Measurements from ENCODE around the gene OTUD1. TPM values are rescaled to one million over a fixed set of nuclear protein-coding genes. Genes with fewer than 3 reads are reported as not detected.

The OTUD1 gene
- total RNA-seq, 1 donor from 2014 or later = 13.8 TPM

GRCh38 chr10:23421397-23421796 is 17.5 kb upstream of the OTUD1 start:
- no peak for DNase-seq (ENCODE audit: low spot score)

DNA sequence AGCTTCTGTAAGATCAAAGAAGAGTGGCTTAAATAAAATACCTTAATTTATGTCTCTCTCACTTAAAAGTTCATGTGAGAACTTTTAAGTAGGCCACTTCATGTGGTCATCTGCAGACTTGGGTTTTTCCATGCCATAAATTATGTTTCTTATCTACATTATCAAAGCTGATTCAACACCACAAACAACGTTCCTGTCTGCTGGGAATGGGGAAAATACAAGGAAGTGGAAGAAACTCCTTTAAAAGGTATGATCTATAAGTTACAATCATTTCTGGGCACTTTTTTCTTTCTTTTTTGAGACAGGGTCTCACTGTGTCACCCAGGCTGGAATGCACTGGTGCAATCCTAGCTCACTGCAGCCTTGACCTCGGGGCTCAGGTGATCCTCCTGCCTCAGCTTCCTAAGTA is 16.9 kb upstream of the OTUD1 start:
- no peak for DNase-seq (ENCODE audit: low spot score)

DNA sequence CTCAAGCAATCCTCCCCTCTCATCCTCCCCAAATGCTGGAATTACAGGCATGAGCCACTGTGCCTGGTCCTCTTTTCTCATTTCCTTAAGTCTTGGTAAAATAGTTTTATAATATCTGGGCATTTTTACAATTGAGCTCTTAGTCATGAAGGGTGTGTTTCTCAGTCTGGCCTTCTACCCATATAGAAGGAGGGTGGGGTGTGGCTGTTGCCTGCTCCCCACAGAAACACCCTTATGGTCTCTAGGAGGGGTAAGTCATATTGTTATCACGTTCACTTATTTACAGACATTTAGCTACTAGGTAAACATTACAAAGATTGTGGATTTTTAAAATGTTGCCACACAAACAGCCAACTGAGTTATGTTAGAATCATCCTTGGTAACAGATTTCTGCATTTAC is 6.7 kb upstream of the OTUD1 start:
- no peak for DNase-seq (ENCODE audit: low spot score)

GRCh38 chr10:23432639-23433038 is 6.2 kb upstream of the OTUD1 start:
- DNase-seq (ENCODE audit: low spot score) = no peak

DNA sequence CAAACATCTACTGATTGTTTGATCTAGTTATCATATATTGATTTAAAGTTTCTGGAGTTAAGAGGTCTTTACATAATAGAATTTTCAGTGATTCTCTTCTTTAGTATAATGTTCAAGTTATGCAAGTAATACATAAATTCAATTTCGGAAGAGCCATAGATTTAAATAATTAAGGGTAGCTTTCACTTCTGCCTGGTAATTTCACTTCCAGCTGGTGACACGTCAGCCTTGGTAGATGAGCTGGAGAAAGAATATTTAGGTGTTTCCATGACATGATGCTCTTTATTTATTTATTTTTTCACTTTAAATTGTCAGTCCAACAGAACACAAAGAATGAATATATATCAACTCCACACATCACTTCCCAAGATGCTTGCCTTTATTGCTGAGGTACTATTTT is 5.2 kb upstream of the OTUD1 start:
- no peak for DNase-seq (ENCODE audit: low spot score)

GRCh38 chr10:23435378-23435777 is 3.5 kb upstream of the OTUD1 start:
- no peak for DNase-seq (ENCODE audit: low spot score)

DNA sequence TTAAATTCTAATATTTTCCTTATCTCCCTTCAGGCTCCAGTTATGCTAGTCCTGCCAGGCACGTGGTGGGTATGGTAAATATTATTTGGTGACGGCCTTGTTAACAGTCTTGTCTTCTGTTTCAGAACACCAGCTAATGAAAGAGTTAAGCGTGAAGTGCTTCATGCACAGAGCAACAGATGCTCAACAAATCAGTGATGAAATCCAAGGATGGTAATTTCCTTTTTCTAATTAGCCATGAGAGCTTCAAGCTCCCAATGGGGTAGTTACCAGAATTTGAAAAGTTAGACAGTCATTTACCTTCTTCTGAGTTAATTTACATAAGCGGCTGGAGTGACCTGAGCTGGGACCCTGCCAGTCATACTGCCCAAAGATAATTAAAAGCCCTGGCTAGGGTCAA is 1.9 kb upstream of the OTUD1 start:
- no peak for DNase-seq (ENCODE audit: low spot score)

- no peak for DNase-seq (ENCODE audit: low spot score)
Observed at GRCh38 chr10:23437963-23438546, 820 bp upstream of the OTUD1 start.

DNA sequence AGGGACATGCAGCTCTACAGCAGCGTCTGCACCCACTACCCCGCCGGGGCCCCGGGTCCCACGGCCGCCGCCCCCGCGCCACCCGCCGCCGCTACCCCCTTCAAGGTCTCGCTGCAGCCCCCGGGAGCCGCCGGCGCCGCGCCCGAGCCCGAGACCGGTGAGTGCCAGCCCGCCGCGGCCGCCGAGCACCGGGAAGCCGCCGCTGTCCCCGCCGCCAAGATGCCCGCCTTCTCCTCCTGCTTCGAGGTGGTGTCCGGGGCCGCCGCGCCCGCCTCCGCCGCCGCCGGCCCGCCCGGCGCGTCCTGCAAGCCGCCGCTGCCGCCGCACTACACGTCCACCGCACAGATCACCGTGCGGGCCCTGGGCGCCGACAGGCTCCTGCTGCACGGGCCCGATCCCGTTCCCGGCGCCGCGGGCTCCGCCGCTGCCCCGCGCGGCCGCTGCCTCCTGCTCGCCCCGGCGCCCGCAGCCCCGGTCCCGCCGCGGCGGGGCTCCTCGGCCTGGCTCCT is 631 bp downstream of the OTUD1 start:
- no peak for DNase-seq (ENCODE audit: low spot score)

- DNase-seq (ENCODE audit: low spot score) = peak; percentile 90
Observed at GRCh38 chr10:23439961-23440889, 1.4 kb downstream of the OTUD1 start.

- DNase-seq (ENCODE audit: low spot score) = no peak
Observed at GRCh38 chr10:23441251-23441650, 2.4 kb downstream of the OTUD1 start.

GRCh38 chr10:23442936-23443335 is 4.1 kb downstream of the OTUD1 start:
- no peak for DNase-seq (ENCODE audit: low spot score)

DNA sequence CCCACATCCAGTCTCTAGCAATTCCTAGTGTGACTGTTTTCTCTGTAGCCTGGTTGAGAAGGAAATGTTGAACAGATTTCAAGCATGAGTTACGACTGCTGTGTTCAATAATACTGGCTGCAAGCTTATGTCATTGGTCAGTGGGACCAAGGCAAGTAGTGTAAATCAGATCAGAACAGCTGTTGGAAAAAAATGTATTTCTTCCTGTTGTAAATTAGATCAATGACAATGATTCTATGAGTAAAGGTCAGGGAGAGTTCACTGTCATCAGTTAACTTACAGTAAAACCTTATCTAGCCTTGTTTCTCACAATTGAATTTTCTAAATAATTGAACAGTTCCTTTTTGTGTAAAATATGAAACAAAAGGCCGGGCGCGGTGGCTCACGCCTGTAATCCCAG is 6.7 kb downstream of the OTUD1 start:
- DNase-seq (ENCODE audit: low spot score) = no peak

DNA sequence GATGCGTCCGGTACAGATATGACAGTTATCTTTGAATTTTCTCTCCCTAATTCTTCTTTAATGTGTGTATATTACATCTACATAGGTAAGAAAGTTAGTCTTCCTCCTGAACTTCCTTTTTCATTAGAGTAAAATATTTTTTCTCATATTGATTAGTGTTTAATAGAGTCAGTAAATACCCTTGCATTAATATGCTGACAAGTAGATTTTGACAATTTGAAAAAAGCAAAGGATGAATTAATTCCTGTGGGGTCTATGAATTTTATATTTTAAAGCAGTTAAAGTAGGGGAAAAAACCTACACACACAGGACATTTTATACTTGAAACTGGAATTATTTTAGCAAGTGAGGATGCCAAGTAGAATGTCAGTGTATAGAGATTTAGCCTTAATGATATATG is 9.4 kb downstream of the OTUD1 start:
- DNase-seq (ENCODE audit: low spot score) = no peak

GRCh38 chr10:23448802-23449570 is 10.1 kb downstream of the OTUD1 start:
- DNase-seq (ENCODE audit: low spot score) = no peak

DNA sequence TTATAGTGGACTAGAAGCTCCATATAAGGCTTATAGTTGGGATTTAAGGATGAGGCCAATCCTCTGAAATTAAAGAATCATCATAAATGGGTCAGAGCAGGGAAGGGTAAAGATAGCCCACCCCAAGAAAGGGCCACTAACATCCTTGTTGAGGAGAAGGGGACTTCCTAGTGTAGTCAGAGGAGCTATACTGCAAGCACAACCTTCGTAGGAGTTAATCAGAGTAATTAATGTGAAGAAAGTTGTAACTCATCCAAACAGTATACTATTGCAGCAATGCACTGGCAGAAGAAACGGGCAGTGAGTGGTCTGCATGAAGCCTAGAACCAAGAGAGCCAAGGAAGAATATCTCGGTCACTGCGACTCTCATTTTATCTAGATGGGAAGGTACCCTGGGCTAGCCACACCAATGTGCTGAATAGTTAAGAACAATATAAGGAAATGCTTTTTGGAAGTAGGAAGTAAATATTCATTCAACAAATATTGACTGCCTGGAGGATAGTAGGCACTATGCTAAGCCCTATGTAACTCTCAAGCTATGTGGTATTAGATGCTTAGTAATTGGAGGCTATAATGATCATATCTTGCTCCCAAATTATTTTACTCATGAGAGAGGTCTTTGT is 13.3 kb downstream of the OTUD1 start:
- DNase-seq (ENCODE audit: low spot score) = no peak

- no peak for DNase-seq (ENCODE audit: low spot score)
Observed at GRCh38 chr10:23453465-23453864, 14.6 kb downstream of the OTUD1 start.

DNA sequence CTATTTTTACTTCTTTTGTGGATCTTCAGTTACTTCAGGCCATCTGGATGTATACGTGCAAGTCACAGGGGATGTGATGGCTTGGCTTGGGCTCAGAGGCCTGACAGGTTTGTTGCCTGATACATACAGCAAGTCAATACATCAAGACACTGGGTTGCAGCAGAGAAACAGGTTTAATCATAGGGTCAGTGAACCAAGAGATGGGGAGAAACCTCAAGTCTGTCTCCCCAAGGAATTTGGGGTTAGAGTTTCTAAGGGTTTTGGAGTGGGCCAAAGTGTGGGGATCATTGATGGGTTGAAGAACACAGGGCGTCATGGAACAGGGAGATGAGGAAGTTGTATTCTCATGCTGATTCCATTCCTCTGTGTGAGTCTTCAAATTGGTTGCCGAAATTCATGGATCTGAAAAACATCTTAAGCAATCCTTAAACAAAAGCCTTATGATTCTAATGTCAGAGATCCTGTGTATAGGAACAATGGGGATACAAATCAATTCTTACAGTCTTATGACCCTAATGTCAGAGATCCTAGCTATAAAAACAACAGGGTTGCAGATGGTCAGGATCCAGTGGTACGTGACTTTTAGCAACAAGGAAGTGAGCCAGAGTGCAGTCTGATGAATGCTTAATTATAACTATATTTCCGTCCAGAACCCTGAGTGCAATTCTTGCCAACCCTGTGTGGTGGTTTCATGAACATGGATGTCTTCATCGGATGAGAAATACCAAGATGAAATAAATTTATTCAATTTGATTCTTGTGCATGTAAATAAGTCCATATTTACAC is 18.9 kb downstream of the OTUD1 start:
- DNase-seq (ENCODE audit: low spot score) = no peak

DNA sequence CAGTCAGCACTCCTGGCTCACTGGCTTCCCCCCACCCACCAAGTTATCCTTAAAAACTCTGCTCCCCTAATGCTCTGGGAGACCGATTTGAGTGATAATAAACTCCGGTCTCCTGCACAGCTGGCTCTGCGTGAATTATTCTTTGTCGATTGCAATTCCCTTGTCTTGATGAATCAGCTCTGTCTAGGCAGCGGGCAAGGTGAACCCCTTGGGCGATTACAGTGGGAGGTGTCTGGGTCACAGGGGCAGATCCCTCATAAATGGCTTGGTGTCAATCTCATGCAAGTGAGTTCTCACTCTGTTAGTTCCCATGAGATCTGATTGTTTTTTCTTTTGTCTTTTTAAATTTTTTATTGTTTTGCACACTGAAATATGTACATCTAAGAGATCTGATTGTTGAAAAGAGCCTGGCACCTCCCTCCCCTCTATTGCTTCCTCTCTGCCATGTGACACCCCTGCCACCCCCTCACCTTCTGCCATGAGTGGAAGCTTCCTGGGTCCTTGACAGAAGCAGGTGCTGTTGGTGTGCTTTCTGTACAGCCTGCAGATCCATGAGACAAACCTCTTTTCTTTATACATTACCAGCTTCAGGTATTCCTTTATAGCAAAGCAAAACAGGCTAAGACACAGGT is 20.5 kb downstream of the OTUD1 start:
- no peak for DNase-seq (ENCODE audit: low spot score)

- DNase-seq (ENCODE audit: low spot score) = no peak
Observed at GRCh38 chr10:23461557-23461956, 22.7 kb downstream of the OTUD1 start.
